Neuronal stem cell (in vitro differentiated cells): ENCODE measurements around the gene C9orf78.

Experiments
- DNase-seq: peaks from one replicate; pipeline ENCODE4 v3.0.0-alpha.2; 2013; ENCODE audit warnings: low spot score
- H2AFZ ChIP-seq: one replicate; pipeline ENCODE4 v1.6.1; 2013; ENCODE audit warnings: mild to moderate bottlenecking, low read length, inconsistent platforms
- H2AK5ac ChIP-seq: 2 replicates; pipeline ENCODE4 v1.6.1; 2013; ENCODE audit warnings: low read depth, mild to moderate bottlenecking, inconsistent platforms, low read length, moderate library complexity, mixed read lengths
- H2BK120ac ChIP-seq: 2 replicates; pipeline ENCODE4 v1.6.1; 2013; ENCODE audit warnings: low read depth, mild to moderate bottlenecking, inconsistent platforms, low read length, moderate library complexity, mixed read lengths
- H2BK12ac ChIP-seq: one replicate; pipeline ENCODE4 v1.6.1; 2013; ENCODE audit warnings: low read length, inconsistent platforms
- H2BK15ac ChIP-seq: 2 replicates; pipeline ENCODE4 v1.6.1; 2013; ENCODE audit warnings: mild to moderate bottlenecking, low read length, inconsistent platforms, mixed read lengths
- H2BK5ac ChIP-seq: one replicate; pipeline ENCODE4 v1.6.1; 2013; ENCODE audit warnings: inconsistent platforms, mild to moderate bottlenecking, low read length, moderate library complexity
- H3K14ac ChIP-seq: one replicate; pipeline ENCODE4 v1.6.1; 2013; ENCODE audit warnings: low read length, inconsistent platforms
- H3K18ac ChIP-seq: 2 replicates; pipeline ENCODE4 v1.6.1; 2013; ENCODE audit warnings: low read length, inconsistent platforms
- H3K23ac ChIP-seq: 2 replicates; pipeline ENCODE4 v1.6.1; 2013; ENCODE audit warnings: low read depth, mild to moderate bottlenecking, mixed read lengths, low read length, inconsistent platforms; ENCODE audit not compliant: poor library complexity
- H3K27ac ChIP-seq: replicated peaks from 3 replicates; pipeline ENCODE4 v1.5.1; 2013; ENCODE audit warnings: low read length, inconsistent platforms
- H3K27me3 ChIP-seq, 3 experiments: 2 replicates each; pipeline ENCODE4 v1.6.1; 2013; ENCODE audit warnings: low read length in 3 of 3, mild to moderate bottlenecking in 2 of 3, inconsistent platforms in 1 of 3, low read depth in 1 of 3, mixed read lengths in 1 of 3, moderate library complexity in 1 of 3; ENCODE audit not compliant: control insufficient read depth in 3 of 3, insufficient read depth in 3 of 3
- H3K36me3 ChIP-seq, 2 donors: replicated peaks in 1 of 2; 2 replicates each; pipeline ENCODE4 v1.6.1; 2013; ENCODE audit warnings: low read length in 2 of 2; ENCODE audit not compliant: control insufficient read depth in 2 of 2, insufficient read depth in 2 of 2
- H3K4ac ChIP-seq: 2 replicates; pipeline ENCODE4 v1.6.1; 2013; ENCODE audit warnings: inconsistent platforms, mild to moderate bottlenecking, low read length, moderate library complexity
- H3K4me1 ChIP-seq, 2 donors: 1 replicate in 1 of 2; 2 replicates in 1 of 2; pipeline ENCODE4 v1.6.1; 2013; ENCODE audit warnings: low read length in 2 of 2, low read depth in 1 of 2; ENCODE audit not compliant: control insufficient read depth in 2 of 2, insufficient read depth in 1 of 2
- H3K4me2 ChIP-seq: one replicate; pipeline ENCODE4 v1.6.1; 2013; ENCODE audit warnings: mild to moderate bottlenecking, low read length, inconsistent platforms; ENCODE audit not compliant: insufficient read depth, poor library complexity, severe bottlenecking
- H3K4me3 ChIP-seq, 2 donors: 2 replicates each; pipeline ENCODE4 v1.5.1; 2013; ENCODE audit warnings: low read length in 2 of 2, mild to moderate bottlenecking in 2 of 2, inconsistent platforms in 1 of 2, moderate library complexity in 1 of 2
- H3K79me1 ChIP-seq: one replicate; pipeline ENCODE4 v1.6.1; 2013; ENCODE audit warnings: low read depth, mild to moderate bottlenecking, inconsistent platforms, low read length, moderate library complexity
- H3K9ac ChIP-seq: one replicate; pipeline ENCODE4 v1.6.1; 2013; ENCODE audit warnings: mild to moderate bottlenecking, low read depth, low read length, inconsistent platforms; ENCODE audit not compliant: poor library complexity
- H3K9me3 ChIP-seq, 2 donors: replicated peaks in 1 of 2; 2 replicates each; pipeline versions ENCODE3 to v1.6.1; 2013; ENCODE audit warnings: low read length in 2 of 2, mild to moderate bottlenecking in 2 of 2, inconsistent platforms in 1 of 2, low read depth in 1 of 2, mixed read lengths in 1 of 2, moderate library complexity in 1 of 2; ENCODE audit not compliant: control insufficient read depth in 2 of 2, insufficient read depth in 1 of 2
- H4K8ac ChIP-seq: one replicate; pipeline ENCODE4 v1.6.1; 2013; ENCODE audit warnings: low read depth, mild to moderate bottlenecking, inconsistent platforms, low read length, moderate library complexity
- H4K91ac ChIP-seq: one replicate; pipeline ENCODE4 v1.6.1; 2013; ENCODE audit warnings: low read length, low read depth, mild to moderate bottlenecking, inconsistent platforms; ENCODE audit not compliant: poor library complexity
- WGBS, 2 donors: extraction: QIAGEN DNeasy Blood & Tissue Kit; methylation state at CpG; one replicate each; pipeline ENCODE4 v1.1.7; 2013; ENCODE audit warnings: missing lambda C conversion rate in 2 of 2, mixed read lengths in 1 of 2; ENCODE audit not compliant: insufficient read length in 2 of 2, insufficient replicate concordance in 1 of 2; ENCODE audit errors: extremely low coverage in 2 of 2; 5-methylcytosine and 5-hydroxymethylcytosine counted together

C9orf78 gene

GRCh38 chr9:129876815-129877214 is 41.7 kb upstream of the C9orf78 start:
- no CpG with 5 or more reads among the region's 7 CpGs for WGBS, 2 donors
- H3K36me3 ChIP-seq = peaks cover 16 to 34% of the 10 kb centered on the region in 2 donors
- no peaks in the 10 kb centered on the region for H3K27me3 ChIP-seq

GRCh38 chr9:129875687-129876395 is 40.8 kb upstream of the C9orf78 start:
- H3K4me3 ChIP-seq = peak overlapping the region in 1 of 2 donors; percentile 5
- no peak overlapping the region for H4K91ac ChIP-seq
- H2BK5ac ChIP-seq = no peak overlapping the region
- no peak overlapping the region for H2BK12ac ChIP-seq
- H2AK5ac ChIP-seq = no peak overlapping the region
- H3K27ac ChIP-seq = no peak overlapping the region
- peaks cover 0 to 2% of the 10 kb centered on the region in 2 donors for H3K4me1 ChIP-seq
- no peak overlapping the region for H2BK120ac ChIP-seq
- H3K23ac ChIP-seq = no peak overlapping the region
- no peaks in the 10 kb centered on the region for H3K27me3 ChIP-seq
- H4K8ac ChIP-seq = no peak overlapping the region
- H3K14ac ChIP-seq = no peak overlapping the region
- peaks cover 0 to 3% of the 10 kb centered on the region in 2 donors for H3K9me3 ChIP-seq
- peak overlapping the region; percentile 53 for H3K9ac ChIP-seq
- H3K18ac ChIP-seq = no peak overlapping the region
- no peak overlapping the region for H3K4me2 ChIP-seq
- no peak overlapping the region for H3K4ac ChIP-seq
- no peak for DNase-seq
- WGBS, 2 donors = no CpG with 5 or more reads among the region's 27 CpGs
- no peak overlapping the region for H2BK15ac ChIP-seq
- H2AFZ ChIP-seq = no peak overlapping the region
- H3K36me3 ChIP-seq = peaks cover 14 to 30% of the 10 kb centered on the region in 2 donors
- peaks cover 2% of the 10 kb centered on the region for H3K79me1 ChIP-seq

More at GRCh38 chr9:129876815-129877214, 41.7 kb upstream of the C9orf78 start:
- no peak overlapping the region for H3K4ac ChIP-seq
- no peak overlapping the region for H3K18ac ChIP-seq
- H3K4me2 ChIP-seq = no peak overlapping the region
- no peak overlapping the region for H2BK120ac ChIP-seq
- H2BK12ac ChIP-seq = no peak overlapping the region
- no peaks in the 10 kb centered on the region for H3K4me1 ChIP-seq
- no peak overlapping the region for H2AFZ ChIP-seq
- no peaks in the 10 kb centered on the region for H3K9me3 ChIP-seq
- H2BK15ac ChIP-seq = no peak overlapping the region
- no peak overlapping the region for H3K9ac ChIP-seq
- H3K79me1 ChIP-seq = peaks cover 2% of the 10 kb centered on the region
- no peak overlapping the region for H3K23ac ChIP-seq
- no peak overlapping the region for H4K8ac ChIP-seq
- no peak overlapping the region for H3K4me3 ChIP-seq
- no peak overlapping the region for H2BK5ac ChIP-seq
- H3K27ac ChIP-seq = no peak overlapping the region
- H2AK5ac ChIP-seq = no peak overlapping the region
- no peak overlapping the region for H4K91ac ChIP-seq
- no peak for DNase-seq
- H3K14ac ChIP-seq = no peak overlapping the region

GRCh38 chr9:129875181-129875611 is 40.1 kb upstream of the C9orf78 start:
- Histone ChIP-seq H3K4me1 (peaks cover 0 to 2% of the 10 kb centered on the region in 2 donors), H3K79me1 (peaks cover 2% of the 10 kb centered on the region), H2BK120ac (no peak overlapping the region), H2BK12ac (no peak overlapping the region), H3K4ac (no peak overlapping the region), H3K4me2 (no peak overlapping the region), H3K36me3 (peaks cover 12 to 30% of the 10 kb centered on the region in 2 donors), H2AK5ac (no peak overlapping the region), H3K9me3 (peaks cover 0 to 3% of the 10 kb centered on the region in 2 donors), H3K18ac (no peak overlapping the region), H2BK5ac (peak overlapping the region; percentile 24), H3K23ac (peak overlapping the region; percentile 2), H4K91ac (no peak overlapping the region), H3K14ac (no peak overlapping the region), H3K4me3 (no peak overlapping the region), H3K9ac (peak overlapping the region; percentile 60), H2BK15ac (no peak overlapping the region), H3K27ac (no peak overlapping the region), H3K27me3 (no peaks in the 10 kb centered on the region), H4K8ac (peak overlapping the region; percentile 65), H2AFZ (no peak overlapping the region)
- DNase-seq = no peak
- WGBS, 2 donors = no CpG with 5 or more reads among the region's 23 CpGs

GRCh38 chr9:129874261-129875101 is 39.4 kb upstream of the C9orf78 start:
- peak overlapping the region; percentile 82 for H4K8ac ChIP-seq
- H2BK15ac ChIP-seq = no peak overlapping the region
- no peak overlapping the region for H4K91ac ChIP-seq
- peaks cover 0 to 3% of the 10 kb centered on the region in 2 donors for H3K9me3 ChIP-seq
- H3K4me3 ChIP-seq = no peak overlapping the region
- peak overlapping the region; percentile 33 for H3K18ac ChIP-seq
- no peak overlapping the region for H3K14ac ChIP-seq
- H3K4me2 ChIP-seq = no peak overlapping the region
- peaks cover 12 to 33% of the 10 kb centered on the region in 2 donors for H3K36me3 ChIP-seq
- no peak overlapping the region for H2AFZ ChIP-seq
- peaks cover 0 to 2% of the 10 kb centered on the region in 2 donors for H3K4me1 ChIP-seq
- no peak overlapping the region for H3K4ac ChIP-seq
- no peak overlapping the region for H2BK120ac ChIP-seq
- peak overlapping the region; percentile 24 for H2BK5ac ChIP-seq
- no peak overlapping the region for H3K9ac ChIP-seq
- no peak overlapping the region for H2BK12ac ChIP-seq
- no peak overlapping the region for H2AK5ac ChIP-seq
- no peak overlapping the region for H3K23ac ChIP-seq
- H3K27ac ChIP-seq = no peak overlapping the region
- no peak for DNase-seq
- peaks cover 2% of the 10 kb centered on the region for H3K79me1 ChIP-seq
- WGBS, 2 donors = no CpG with 5 or more reads among the region's 38 CpGs
- H3K27me3 ChIP-seq = no peaks in the 10 kb centered on the region
